DMS 273 (cell line): Measurements from ENCODE around the gene NMBR.
"Not testable (repeated sequence)": the region's sequence is repeated elsewhere in the genome, so short reads cannot be mapped to it uniquely, and the experiment has no call there.

ENCODE experiments used
- DNase-seq: peaks from one replicate; lab custom pipeline; 2025; ENCODE audit not compliant: unreplicated experiment; lab: John Stamatoyannopoulos, UW

Gene NMBR

GRCh38 chr6:142062861-142063260 lies 84.1 kb downstream of the NMBR start:
- DNase-seq, result not testable (repeated sequence)

DNA sequence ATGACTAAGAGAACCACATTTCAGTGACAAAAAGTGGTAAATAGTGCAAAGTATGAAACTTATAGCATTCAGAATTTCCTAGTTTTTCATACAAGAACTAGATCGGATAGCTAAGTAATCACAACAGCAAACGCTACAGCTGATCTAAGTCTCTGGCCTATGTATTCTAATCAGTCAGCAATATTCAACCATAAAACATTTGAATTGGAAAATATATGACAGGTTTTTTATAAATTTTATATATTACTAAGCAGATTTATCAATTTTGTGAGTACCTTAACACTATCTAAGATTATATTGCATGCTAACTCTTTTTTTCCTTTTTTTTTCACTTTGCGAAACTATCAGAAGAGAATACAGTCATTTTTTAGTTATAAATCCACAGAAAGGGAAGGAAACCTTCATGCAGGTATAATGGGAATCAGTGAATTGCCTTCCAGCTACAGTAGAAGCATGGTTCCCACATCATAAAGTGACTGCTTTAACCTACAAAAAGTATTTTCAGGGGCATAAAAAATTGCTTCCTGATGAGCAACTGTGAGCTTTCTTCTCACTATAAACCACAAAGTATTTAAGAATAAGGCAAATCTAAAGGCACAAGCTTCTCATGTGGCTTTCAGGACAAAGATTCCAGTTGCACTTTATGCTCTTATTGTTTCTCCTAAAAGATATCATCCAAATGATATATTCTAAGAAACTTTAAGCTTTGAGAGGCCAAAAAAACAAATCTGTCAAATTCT lies 88.2 kb downstream of the NMBR start:
- no peak for DNase-seq

DNA sequence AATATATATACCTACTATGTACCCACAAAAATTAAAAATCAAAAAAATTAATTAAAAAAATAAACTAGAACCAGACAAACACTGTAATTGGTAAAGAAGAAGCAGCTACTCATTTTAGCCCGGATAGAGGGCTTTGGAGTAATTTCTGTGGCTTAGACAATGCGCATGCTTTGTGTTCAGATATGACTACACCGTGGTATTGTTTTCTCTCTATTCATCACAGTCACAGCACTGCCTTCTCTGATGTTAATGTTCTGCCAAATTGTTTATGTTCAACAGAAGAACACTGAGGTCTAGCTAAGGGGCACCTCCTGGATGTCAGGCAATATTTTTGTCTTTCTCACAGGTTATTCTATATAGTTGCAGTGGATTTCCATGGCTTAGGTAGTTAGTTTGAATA lies 91.7 kb downstream of the NMBR start:
- DNase-seq, result no peak

DNA sequence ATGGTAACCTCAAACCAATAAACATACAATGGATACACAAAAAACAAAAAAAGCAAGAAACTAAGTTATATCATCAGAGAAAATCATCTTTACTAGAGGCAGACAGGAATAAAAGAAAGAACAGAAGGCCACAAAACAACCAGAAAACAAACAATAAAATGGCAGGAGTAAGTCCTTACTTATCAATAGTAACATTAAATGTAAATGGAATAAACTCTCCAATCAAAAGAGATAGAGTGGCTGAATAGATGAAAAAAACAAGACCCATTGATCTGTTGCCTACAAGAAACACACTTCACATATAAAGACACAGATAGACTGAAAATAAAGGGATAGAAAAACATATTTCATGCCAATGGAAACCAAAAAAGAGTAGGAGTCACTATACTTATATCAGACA lies 95.5 kb downstream of the NMBR start:
- DNase-seq, result no peak

DNA sequence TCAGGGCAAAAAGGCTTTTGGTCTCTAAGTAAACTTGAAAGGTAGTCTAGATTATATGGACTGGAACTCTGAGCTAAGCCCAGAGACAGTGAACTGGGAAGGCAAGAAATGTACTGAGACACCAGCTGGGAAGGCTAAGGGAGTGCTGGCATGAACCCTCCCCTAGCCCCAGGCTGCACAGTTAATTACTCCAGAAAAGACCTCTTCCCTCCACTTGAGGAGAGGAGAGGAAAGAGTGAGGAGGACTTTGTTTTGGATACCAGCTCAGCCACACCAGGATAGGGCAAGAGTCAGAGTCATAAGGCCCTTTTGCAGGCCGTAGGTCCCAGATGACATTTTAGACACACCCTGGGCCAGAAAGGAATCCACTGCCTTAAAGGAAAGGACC lies 98.3 kb downstream of the NMBR start:
- DNase-seq, result no peak

- no peak for DNase-seq
Measured at GRCh38 chr6:142047934-142048592, 98.9 kb downstream of the NMBR start.

- no peak for DNase-seq
Measured at GRCh38 chr6:142045380-142046278, 101.3 kb downstream of the NMBR start.

DNA sequence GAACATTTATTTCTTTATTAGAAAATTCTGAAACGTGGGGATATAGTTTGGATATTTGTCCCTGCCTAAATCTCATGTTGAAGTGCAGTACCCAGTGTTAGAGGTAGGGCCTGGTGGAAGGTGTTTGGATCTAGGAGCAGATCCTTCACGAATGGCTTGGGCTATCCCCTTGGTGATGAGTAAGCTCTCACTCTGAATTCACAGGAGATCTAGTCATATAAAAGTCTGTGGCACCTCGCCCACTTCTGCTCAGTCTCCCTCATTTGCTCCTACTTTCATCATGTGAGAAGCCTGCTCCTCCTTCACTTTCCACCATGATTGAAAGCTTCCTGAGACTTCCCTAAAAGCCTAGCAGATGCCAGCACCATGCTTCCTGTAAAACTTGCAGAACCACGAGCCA lies 111.0 kb downstream of the NMBR start:
- DNase-seq, result no peak

DNA sequence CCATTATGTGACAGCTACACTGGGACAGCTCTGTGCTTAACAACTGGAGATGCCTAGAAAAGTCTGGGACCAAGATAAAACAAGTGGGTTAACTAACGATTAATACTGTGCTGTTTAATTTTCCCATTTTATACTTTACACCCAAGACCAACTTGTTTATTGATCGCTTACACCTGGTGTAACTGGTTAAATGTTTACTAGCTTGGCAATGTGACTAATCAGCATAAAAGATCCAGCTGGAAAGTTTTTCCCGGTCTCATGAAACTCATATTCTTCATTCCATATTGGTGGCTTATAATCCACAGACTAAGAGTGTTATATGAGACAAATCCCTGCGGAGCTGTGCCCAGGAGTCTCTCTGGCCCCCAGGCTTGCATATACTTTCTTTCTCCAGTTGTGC lies 115.9 kb downstream of the NMBR start:
- DNase-seq, result no peak

DNA sequence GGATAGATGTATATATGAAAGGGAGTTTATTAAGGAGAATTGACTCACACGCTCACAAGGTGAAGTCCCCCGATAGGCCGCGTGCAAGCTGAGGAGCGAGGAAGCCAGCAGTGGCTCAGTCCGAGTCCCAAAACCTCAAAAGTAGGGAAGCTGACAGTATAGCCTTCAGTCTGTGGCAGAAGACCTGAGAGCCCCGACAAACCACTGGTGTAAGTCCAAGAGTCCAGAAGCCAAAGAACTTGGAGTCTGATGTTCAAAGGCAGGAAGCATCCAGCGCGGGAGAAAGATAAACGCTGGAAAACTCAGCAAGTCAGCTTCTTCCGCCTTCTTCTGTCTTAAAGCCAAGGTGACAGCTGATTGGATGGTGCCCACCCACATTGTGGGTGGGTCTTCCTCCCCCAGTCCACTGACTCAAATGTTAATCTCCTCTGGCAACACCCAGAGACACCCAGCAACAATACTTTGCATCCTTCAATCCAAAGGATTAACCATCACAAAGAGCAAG lies 116.8 kb downstream of the NMBR start:
- no peak for DNase-seq

DNA sequence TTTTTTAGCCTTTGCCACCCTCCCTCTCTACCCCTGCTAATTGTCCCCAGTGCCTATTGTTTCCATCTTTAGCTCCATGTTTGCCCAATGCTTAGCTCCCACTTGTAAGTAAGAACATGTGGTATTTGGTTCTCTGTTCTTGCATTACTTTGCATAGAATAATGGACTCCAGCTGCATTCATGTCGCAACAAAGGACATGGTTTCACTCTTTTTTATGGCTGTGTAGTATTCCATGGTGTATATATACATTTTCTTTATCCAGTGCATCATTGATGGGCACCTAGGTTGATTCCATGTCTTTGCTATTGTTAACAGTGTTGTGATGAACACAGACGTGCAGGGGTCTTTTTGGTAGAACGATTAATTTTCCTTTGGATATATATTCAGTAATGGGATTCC lies 118.4 kb downstream of the NMBR start:
- no peak for DNase-seq

DNA sequence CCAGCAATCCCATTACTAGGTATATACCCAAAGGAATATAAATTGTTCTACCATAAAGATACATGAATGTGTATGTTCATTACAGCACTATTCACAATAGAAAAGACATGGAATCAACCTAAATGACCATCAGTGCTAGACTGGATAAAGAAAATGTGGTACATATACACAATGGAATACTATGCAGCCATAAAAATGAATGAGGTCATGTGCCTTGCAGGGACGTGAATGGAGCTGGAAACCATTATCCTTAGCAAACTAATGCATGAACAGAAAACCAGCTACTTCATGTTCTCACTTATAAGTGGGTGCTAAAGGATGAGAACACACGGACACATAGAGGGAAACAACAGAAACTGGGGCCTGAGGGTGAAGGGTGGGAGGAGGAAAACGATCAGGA lies 119.1 kb downstream of the NMBR start:
- DNase-seq, result not testable (repeated sequence)

GRCh38 chr6:142027074-142027473 lies 119.8 kb downstream of the NMBR start:
- DNase-seq, result no peak

DNA sequence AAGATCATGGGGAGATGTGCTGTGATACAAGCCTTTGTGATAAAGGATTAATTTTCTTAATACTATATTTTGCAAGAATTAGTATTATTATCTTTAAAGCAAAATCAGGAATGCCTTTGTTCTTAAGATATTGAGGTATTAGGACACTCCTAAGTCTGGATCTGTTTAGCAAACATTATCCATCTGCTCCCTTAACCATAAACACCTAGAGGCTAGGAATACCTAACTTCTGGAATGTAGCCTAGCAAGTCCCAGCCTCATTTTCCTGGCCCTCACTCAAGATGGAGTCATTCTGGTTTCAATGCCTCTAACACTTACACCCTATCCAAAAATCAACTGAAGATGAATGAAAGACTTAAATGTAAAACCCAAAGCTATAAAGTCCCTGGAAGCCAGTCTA lies 120.5 kb downstream of the NMBR start:
- DNase-seq, result no peak
